H1 (cell line): Measurements from ENCODE around the gene PRDM5. TPM values are rescaled to one million over a fixed set of nuclear protein-coding genes. Genes with fewer than 3 reads are reported as not detected.

ENCODE experiments used
- CTCF ChIA-PET: fragments of 300-600 bp; sonication (Branson Sonifier 250); formaldehyde crosslinking; loops from one replicate; lab custom pipeline; 2021; ENCODE audit not compliant: partially characterized antibody; lab: Charles Lee
- POLR2A ChIA-PET: fragments of 300-600 bp; sonication (Branson Sonifier 250); formaldehyde crosslinking; loops from one replicate; lab custom pipeline; 2021; ENCODE audit warnings: inconsistent platforms; ENCODE audit not compliant: partially characterized antibody; lab: Charles Lee
- DNase-seq, 2 experiments: peaks; one replicate each; pipeline versions ENCODE4 v3.0.0 to v3.0.0-alpha.2; 2010 to 2022; ENCODE audit warnings: low spot score in 2 of 2, low read depth in 1 of 2, mixed read lengths in 1 of 2
- FAIRE-seq: peaks from 2 replicates; lab custom pipeline; 2011; peaks lifted over from hg19 to GRCh38; lab: Jason Lieb, UNC
- H2AFZ ChIP-seq: 2 replicates; pipeline ENCODE4 v1.8.1; 2012; ENCODE audit warnings: low read length, inconsistent platforms
- H2AK5ac ChIP-seq: 2 replicates; pipeline ENCODE4 v1.6.1; 2013; ENCODE audit warnings: low read depth, low read length
- H2BK120ac ChIP-seq: replicated peaks from 2 replicates; pipeline ENCODE3; 2013; ENCODE audit warnings: low read depth, low read length, inconsistent platforms
- H2BK12ac ChIP-seq: 2 replicates; pipeline ENCODE4 v1.6.1; 2013; ENCODE audit warnings: low read depth, low read length
- H2BK15ac ChIP-seq: 2 replicates; pipeline ENCODE4 v1.6.1; 2013; ENCODE audit warnings: low read length
- H2BK20ac ChIP-seq: 2 replicates; pipeline ENCODE4 v1.6.1; 2013; ENCODE audit warnings: low read length
- H2BK5ac ChIP-seq: 2 replicates; pipeline ENCODE4 v1.6.1; 2013; ENCODE audit warnings: low read depth, low read length
- H3K14ac ChIP-seq: 2 replicates; pipeline ENCODE4 v1.6.1; 2013; ENCODE audit warnings: inconsistent platforms; ENCODE audit not compliant: insufficient read length
- H3K18ac ChIP-seq: 2 replicates; pipeline ENCODE4 v1.6.1; 2013; ENCODE audit warnings: low read length; ENCODE audit errors: extremely low read depth
- H3K23ac ChIP-seq: 2 replicates; pipeline ENCODE4 v1.6.1; 2013; ENCODE audit warnings: inconsistent platforms; ENCODE audit not compliant: insufficient read length
- H3K23me2 ChIP-seq: 2 replicates; pipeline ENCODE4 v1.6.1; 2013; ENCODE audit warnings: low read depth, low read length
- H3K27ac ChIP-seq: 2 replicates; pipeline ENCODE4 v1.6.1; 2011; ENCODE audit warnings: low read depth, low read length, inconsistent platforms
- H3K27me3 ChIP-seq, 4 experiments: replicated peaks in 1 of 4; 1 replicate in 1 of 4; 2 replicates in 3 of 4; pipeline versions ENCODE4 v1.6.1 to v1.8.1; 2011 to 2013; ENCODE audit warnings: low read length in 3 of 4, mild to moderate bottlenecking in 3 of 4, inconsistent platforms in 2 of 4, mixed read lengths in 2 of 4, moderate library complexity in 1 of 4; ENCODE audit not compliant: control insufficient read depth in 3 of 4, insufficient read depth in 3 of 4; ENCODE audit errors: extremely low read depth in 1 of 4
- H3K36me3 ChIP-seq, 4 experiments: 2 replicates each; pipeline versions ENCODE4 v1.6.1 to v1.8.1; 2011 to 2013; ENCODE audit warnings: mild to moderate bottlenecking in 4 of 4, low read length in 3 of 4, moderate library complexity in 2 of 4, control low read depth in 1 of 4, inconsistent platforms in 1 of 4; ENCODE audit not compliant: insufficient read depth in 4 of 4, control insufficient read depth in 2 of 4
- H3K4ac ChIP-seq: replicated peaks from 2 replicates; pipeline ENCODE3; 2013; ENCODE audit warnings: low read length, low read depth, mixed read lengths, inconsistent platforms; ENCODE audit not compliant: insufficient read length
- H3K4me1 ChIP-seq, 4 experiments: replicated peaks in 1 of 4; 1 replicate in 1 of 4; 2 replicates in 3 of 4; pipeline versions ENCODE4 v1.6.1 to v1.8.1; 2011 to 2013; ENCODE audit warnings: low read length in 3 of 4, inconsistent platforms in 2 of 4, mixed read lengths in 1 of 4; ENCODE audit not compliant: insufficient read depth in 4 of 4, control insufficient read depth in 3 of 4
- H3K4me2 ChIP-seq, 2 experiments: 2 replicates each; pipeline versions ENCODE4 v1.6.1 to v1.8.1; 2011 to 2013; ENCODE audit warnings: low read depth in 2 of 2, low read length in 2 of 2, control low read depth in 1 of 2, inconsistent platforms in 1 of 2, mild to moderate bottlenecking in 1 of 2; ENCODE audit not compliant: insufficient read depth in 1 of 2
- H3K4me3 ChIP-seq, 4 experiments: fragments of 200-600, 300-600 bp in 1 of 4; sonication (generic), shearing (Covaris generic), sonication (Bioruptor Twin) in 1 of 4; 2 replicates each; pipeline versions ENCODE4 v1.5.1 to v1.8.1; 2011 to 2016; ENCODE audit warnings: low read length in 4 of 4, low read depth in 3 of 4, control low read depth in 2 of 4, inconsistent platforms in 2 of 4, mild to moderate bottlenecking in 2 of 4, mixed read lengths in 1 of 4, moderate library complexity in 1 of 4; ENCODE audit not compliant: insufficient read depth in 2 of 4; ENCODE audit errors: extremely low read depth in 1 of 4
- H3K56ac ChIP-seq: replicated peaks from 2 replicates; pipeline ENCODE3; 2013; ENCODE audit warnings: low read depth, mild to moderate bottlenecking, mixed read lengths, low read length, inconsistent platforms; ENCODE audit not compliant: insufficient read length
- H3K79me1 ChIP-seq: 2 replicates; pipeline ENCODE4 v1.6.1; 2013; ENCODE audit warnings: low read depth, low read length, control low read depth
- H3K79me2 ChIP-seq, 2 experiments: 2 replicates each; pipeline versions ENCODE4 v1.6.1 to v1.8.1; 2012 to 2013; ENCODE audit warnings: low read length in 2 of 2, mild to moderate bottlenecking in 2 of 2, inconsistent platforms in 1 of 2; ENCODE audit not compliant: insufficient read depth in 2 of 2, control insufficient read depth in 1 of 2
- H3K9ac ChIP-seq, 4 experiments: replicated peaks in 1 of 4; 1 replicate in 1 of 4; 2 replicates in 3 of 4; pipeline versions ENCODE4 v1.6.1 to v1.8.1; 2011 to 2013; ENCODE audit warnings: low read depth in 3 of 4, low read length in 3 of 4, control low read depth in 2 of 4, mild to moderate bottlenecking in 2 of 4, moderate library complexity in 2 of 4, inconsistent platforms in 1 of 4; ENCODE audit errors: extremely low read depth in 1 of 4
- H3K9me3 ChIP-seq, 2 experiments: 2 replicates each; pipeline versions ENCODE4 v1.6.1 to v1.8.1; 2012 to 2013; ENCODE audit warnings: mild to moderate bottlenecking in 2 of 2, moderate library complexity in 2 of 2, control low read depth in 1 of 2, inconsistent platforms in 1 of 2, low read depth in 1 of 2, low read length in 1 of 2, mixed read lengths in 1 of 2; ENCODE audit not compliant: insufficient read depth in 2 of 2
- H4K20me1 ChIP-seq, 2 experiments: replicated peaks in 1 of 2; 2 replicates each; pipeline versions ENCODE3 to v1.8.1; 2011 to 2013; ENCODE audit warnings: inconsistent platforms in 2 of 2, low read length in 2 of 2, mild to moderate bottlenecking in 1 of 2; ENCODE audit not compliant: insufficient read depth in 2 of 2, control insufficient read depth in 1 of 2
- H4K5ac ChIP-seq: 2 replicates; pipeline ENCODE4 v1.6.1; 2013; ENCODE audit warnings: low read length, low read depth, mixed read lengths, inconsistent platforms; ENCODE audit not compliant: insufficient read length
- H4K8ac ChIP-seq: 2 replicates; pipeline ENCODE4 v1.8.0; 2013; ENCODE audit warnings: mild to moderate bottlenecking, moderate library complexity, low read length, inconsistent platforms; ENCODE audit not compliant: insufficient read depth; ENCODE audit errors: extremely low read depth
- H4K91ac ChIP-seq: replicated peaks from 2 replicates; pipeline ENCODE3; 2013; ENCODE audit warnings: low read length, mixed read lengths, inconsistent platforms; ENCODE audit not compliant: insufficient read length
- ASH2L ChIP-seq: fragments of 200-600, 300-600 bp; sonication (generic); IDR thresholded peaks from one replicate; pipeline ENCODE4 v1.7.1; 2017; ENCODE audit warnings: low read length
- ATF2 ChIP-seq: IDR thresholded peaks from 2 replicates; pipeline ENCODE4 v1.6.1; 2012; ENCODE audit warnings: low read length, inconsistent platforms
- CBX8 ChIP-seq: fragments of 300-800, 300-1000 bp; sonication (generic); IDR thresholded peaks from 2 replicates; pipeline ENCODE4 v1.7.1; 2016; ENCODE audit warnings: low read depth, low read length, borderline replicate concordance
- CTBP2 ChIP-seq: IDR thresholded peaks from 2 replicates; pipeline ENCODE4 v1.7.0; 2011; ENCODE audit warnings: borderline replicate concordance, mild to moderate bottlenecking, moderate library complexity, mixed read lengths, low read length; ENCODE audit not compliant: insufficient read depth, insufficient read length
- KDM4A ChIP-seq: IDR thresholded peaks from one replicate; pipeline ENCODE4 v1.7.1; 2012; ENCODE audit warnings: low read depth, mild to moderate bottlenecking, moderate library complexity, low read length, inconsistent platforms; ENCODE audit not compliant: severe bottlenecking
- POLR2AphosphoS5 ChIP-seq: IDR thresholded peaks from 2 replicates; pipeline ENCODE4 v1.6.1; 2011; ENCODE audit warnings: low read depth, low read length
- POU5F1 ChIP-seq: IDR thresholded peaks from 2 replicates; pipeline ENCODE4 v1.6.1; 2011; ENCODE audit warnings: low read depth, mild to moderate bottlenecking, low read length, moderate library complexity
- SRF ChIP-seq: IDR thresholded peaks from 2 replicates; pipeline ENCODE4 v1.6.1; 2011; ENCODE audit warnings: mild to moderate bottlenecking, low read depth, low read length, moderate library complexity
- SUZ12 ChIP-seq: fragments of 200-600 bp; sonication (generic); IDR thresholded peaks from 2 replicates; pipeline ENCODE4 v1.6.1; 2012; ENCODE audit warnings: mild to moderate bottlenecking, inconsistent platforms, low read length, moderate library complexity, mixed read lengths
- TAF1 ChIP-seq: IDR thresholded peaks from 2 replicates; pipeline ENCODE4 v1.6.1; 2011; ENCODE audit warnings: mild to moderate bottlenecking, low read depth, low read length
- TCF12 ChIP-seq: IDR thresholded peaks from 2 replicates; pipeline ENCODE4 v1.6.1; 2011; ENCODE audit warnings: low read depth, mild to moderate bottlenecking, low read length
- YY1 ChIP-seq: IDR thresholded peaks from 2 replicates; pipeline ENCODE4 v1.6.1; 2011; ENCODE audit warnings: low read depth, mild to moderate bottlenecking, low read length
- WGBS, 2 experiments: shearing (Covaris generic) in 1 of 2; methylation state at CpG; one replicate each; pipeline versions ENCODE4 v1.1.6 to v1.1.7; 2013 to 2015; ENCODE audit warnings: low lambda C conversion rate in 2 of 2, mixed read lengths in 2 of 2, inconsistent platforms in 1 of 2, low coverage in 1 of 2, missing lambda C conversion rate in 1 of 2; ENCODE audit not compliant: insufficient replicate concordance in 2 of 2, insufficient coverage in 1 of 2, insufficient read length in 1 of 2; ENCODE audit errors: extremely low coverage in 1 of 2, missing lambda C conversion rate in 1 of 2; 5-methylcytosine and 5-hydroxymethylcytosine counted together
- polyA plus RNA-seq, 7 experiments: library from polyadenylated mRNA; depleted of rRNA in 3 of 7; stranded (reverse) in 5 of 7; unstranded in 2 of 7; fragments of >200 nt in 5 of 7; fragments of 200-250 nt in 2 of 7; gene quantifications; 1 replicate in 5 of 7; 2 replicates in 1 of 7; 4 replicates in 1 of 7; pipeline versions ENCODE4 v1.2.1 to v1.2.3, GENCODE V29; 2011 to 2013; ENCODE audit warnings: missing spikeins in 2 of 7, mixed read lengths in 2 of 7
- total RNA-seq: library from RNA; stranded (reverse); fragmentation: NEBNext Ultra II Directional; extraction: Animal tissue kit (Norgen Biotek cat#: 25700); gene quantifications from 2 replicates; pipeline ENCODE4 v1.2.1, GENCODE V29; 2021

Gene PRDM5
- total and polyA plus RNA-seq, 2 of the 8 experiments (the other 6 are each of a cell fraction or from before 2014, with no cell fraction given), result 8.2 to 23.4 TPM

DNA sequence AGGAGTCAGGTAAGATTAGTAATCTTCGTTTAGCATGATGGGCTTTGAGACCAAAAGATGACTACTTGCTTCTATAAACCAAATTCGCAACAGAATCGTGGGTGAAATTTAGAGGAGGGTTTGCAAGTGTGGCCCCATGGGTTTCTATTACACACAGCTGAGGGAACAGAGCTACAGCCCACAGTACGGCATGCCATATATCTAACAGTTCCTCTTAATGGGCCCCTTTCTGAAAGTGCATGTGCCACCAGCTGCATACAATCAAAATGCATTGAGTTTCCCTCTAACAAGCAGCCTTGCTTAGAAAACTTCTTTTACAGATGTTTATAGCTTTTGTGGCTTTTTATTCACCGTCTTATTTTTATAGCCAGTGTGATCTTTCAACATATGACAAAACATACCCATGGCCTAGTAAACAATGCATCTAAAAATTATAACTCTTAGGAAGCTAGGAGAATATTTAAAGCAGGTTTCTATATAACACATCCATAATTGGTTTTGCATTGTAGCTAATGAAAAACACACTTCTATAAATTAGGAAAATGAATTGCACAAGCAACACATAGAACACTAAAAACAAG lies 202.1 kb downstream of the PRDM5 start:
- no peak for FAIRE-seq
- no peak overlapping the region for H2BK120ac ChIP-seq
- no peak for DNase-seq
- no peak overlapping the region for H4K8ac ChIP-seq
- peaks cover 0 to 15% (median 7%) of the 10 kb centered on the region in 4 experiments; a peak in 3 of 7 replicates for H3K4me1 ChIP-seq
- no peak overlapping the region for H3K56ac ChIP-seq
- no peak overlapping the region for H4K5ac ChIP-seq
- H3K4me2 ChIP-seq, result no peak overlapping the region
- POLR2A ChIA-PET, result no interaction called here
- H3K79me2 ChIP-seq, result no peaks in the 10 kb centered on the region
- H2BK15ac ChIP-seq, result no peak overlapping the region
- TF ChIP-seq TAF1 (no peak), SRF (no peak), CBX8 (no peak), KDM4A (no peak), YY1 (no peak), TCF12 (no peak), POLR2AphosphoS5 (no peak), SUZ12 (no peak), ASH2L (no peak), CTBP2 (no peak), POU5F1 (no peak), ATF2 (no peak)
- no peak overlapping the region for H2BK20ac ChIP-seq
- no peak overlapping the region for H3K14ac ChIP-seq
- H3K23ac ChIP-seq, result no peak overlapping the region
- no peaks in the 10 kb centered on the region for H3K36me3 ChIP-seq
- no peak overlapping the region for H3K4ac ChIP-seq
- H3K27ac ChIP-seq, result no peak overlapping the region
- H2AFZ ChIP-seq, result no peak overlapping the region
- CTCF ChIA-PET, result interaction anchor here (0.9 to 1.5 kb wide), 11 partner anchors 10 to 353 kb away, joined by 3 to 5 read pairs (median 3); no protein-coding TSS in a partner anchor
- no peak overlapping the region for H2AK5ac ChIP-seq
- H3K27me3 ChIP-seq, result no peaks in the 10 kb centered on the region
- no peak overlapping the region for H2BK12ac ChIP-seq
- no peaks in the 10 kb centered on the region for H4K20me1 ChIP-seq
- no peaks in the 10 kb centered on the region for H3K79me1 ChIP-seq
- no peaks in the 10 kb centered on the region for H3K23me2 ChIP-seq
- no peaks in the 10 kb centered on the region for H3K9me3 ChIP-seq
- no peak overlapping the region for H3K4me3 ChIP-seq
- H2BK5ac ChIP-seq, result no peak overlapping the region
- H4K91ac ChIP-seq, result no peak overlapping the region
- WGBS, 2 experiments, result 90% methylated on average over 5 of the region's 5 CpGs; no CpG with 5 or more reads in 1 of the 2 experiments
- H3K18ac ChIP-seq, result no peak overlapping the region
- no peak overlapping the region for H3K9ac ChIP-seq
